Raji (cell line): ENCODE measurements around the gene FBXO48.

Experiments
- POLR2A ChIP-seq: IDR thresholded peaks from 2 replicates; pipeline ENCODE4 v1.6.1; 2011; ENCODE audit warnings: low read depth, low read length, control low read depth; ENCODE audit not compliant: insufficient read depth

The FBXO48 gene

DNA sequence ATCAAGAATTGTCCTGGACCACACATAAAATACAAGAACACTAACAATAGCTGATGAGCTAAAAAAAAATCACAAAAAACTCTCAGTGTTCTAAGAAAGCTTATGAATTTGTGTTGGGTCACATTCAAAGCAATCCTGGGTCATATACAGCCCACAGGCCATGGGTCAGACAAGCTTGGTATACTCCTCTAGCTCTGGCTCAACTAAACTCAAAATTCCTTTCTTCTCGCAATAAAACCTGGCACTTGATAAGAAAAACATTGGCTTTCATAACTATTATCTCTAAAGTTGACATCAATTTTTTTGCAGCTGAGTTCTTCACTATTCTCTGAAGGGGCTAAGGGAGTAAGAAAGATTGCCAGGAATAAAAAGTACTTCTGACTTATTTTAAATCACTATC lies 38.3 kb downstream of the FBXO48 start:
- TF ChIP-seq POLR2A, result no peak

DNA sequence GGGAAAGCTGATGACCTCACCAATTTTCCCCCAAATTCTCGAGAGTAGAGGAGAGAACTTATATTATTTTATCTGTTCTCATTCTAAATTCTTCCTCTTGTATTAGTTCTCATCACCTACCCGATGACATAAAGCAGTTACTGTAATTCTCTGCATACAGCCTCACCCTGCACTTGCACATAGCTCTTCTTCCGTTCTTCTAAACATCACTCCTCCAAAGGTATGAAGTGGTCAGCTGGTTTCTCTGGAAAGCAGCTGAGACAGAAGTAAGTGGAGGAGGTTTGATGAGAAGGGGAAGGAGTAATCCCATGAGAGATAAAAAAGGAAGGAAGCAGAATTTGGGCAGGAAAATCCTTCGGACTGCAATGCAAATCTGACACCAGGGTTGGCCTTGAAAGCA lies 39.0 kb downstream of the FBXO48 start:
- no peak for TF ChIP-seq POLR2A

DNA sequence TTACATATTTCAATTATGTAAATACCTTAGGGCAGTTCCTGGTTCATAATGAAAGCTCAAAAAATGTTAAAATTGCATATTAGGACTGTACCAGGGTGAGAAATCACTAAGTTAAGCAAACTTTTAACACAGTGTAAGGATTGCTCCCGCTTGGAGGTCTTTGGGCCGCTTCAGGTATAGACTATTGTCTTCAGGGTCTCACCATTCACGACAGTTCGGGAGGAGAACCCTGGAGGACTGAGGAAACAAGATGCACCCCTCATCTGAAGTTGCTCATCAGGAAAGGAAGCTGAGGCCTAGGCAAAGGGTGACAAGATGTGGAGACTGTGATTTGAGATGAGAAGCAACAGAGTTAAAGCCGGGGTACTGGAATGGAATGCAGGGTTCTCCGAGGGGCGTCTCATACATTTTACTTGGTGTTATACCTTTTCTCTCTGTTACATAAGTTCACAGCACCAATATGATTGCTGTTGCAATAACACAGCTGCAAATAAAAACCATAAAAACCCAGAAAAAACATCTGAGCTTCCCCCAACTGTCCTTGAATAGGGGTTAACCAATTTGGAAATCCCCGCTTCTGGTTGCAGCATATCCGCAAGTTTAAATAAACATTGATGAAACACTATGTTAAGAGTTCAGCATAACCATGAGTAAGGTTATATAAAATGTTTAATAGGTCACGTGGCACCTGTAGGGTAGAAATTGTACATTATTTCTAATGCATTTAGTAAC lies 40.1 kb downstream of the FBXO48 start:
- peak; percentile 61 for TF ChIP-seq POLR2A

DNA sequence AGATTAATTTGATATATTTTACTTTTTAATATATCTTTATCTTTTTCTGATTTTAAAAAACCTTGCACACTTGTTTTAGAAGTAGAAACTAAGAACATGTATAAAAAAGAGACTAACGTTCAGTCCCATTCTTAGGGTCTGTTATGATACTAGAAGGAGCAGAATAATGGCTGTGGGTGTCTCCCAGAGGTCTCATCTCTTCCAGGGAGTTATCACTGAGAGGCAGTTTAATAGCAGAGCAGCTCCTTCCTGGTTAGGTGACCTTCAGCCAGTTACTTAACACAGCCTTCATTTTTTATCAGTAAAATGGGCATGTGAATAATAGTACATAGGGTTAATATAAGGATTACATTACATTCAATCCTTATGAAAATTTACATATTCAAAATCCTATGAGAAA lies 40.6 kb downstream of the FBXO48 start:
- TF ChIP-seq POLR2A, result peak; percentile 39; the same call in 1 of the 2 replicates

DNA sequence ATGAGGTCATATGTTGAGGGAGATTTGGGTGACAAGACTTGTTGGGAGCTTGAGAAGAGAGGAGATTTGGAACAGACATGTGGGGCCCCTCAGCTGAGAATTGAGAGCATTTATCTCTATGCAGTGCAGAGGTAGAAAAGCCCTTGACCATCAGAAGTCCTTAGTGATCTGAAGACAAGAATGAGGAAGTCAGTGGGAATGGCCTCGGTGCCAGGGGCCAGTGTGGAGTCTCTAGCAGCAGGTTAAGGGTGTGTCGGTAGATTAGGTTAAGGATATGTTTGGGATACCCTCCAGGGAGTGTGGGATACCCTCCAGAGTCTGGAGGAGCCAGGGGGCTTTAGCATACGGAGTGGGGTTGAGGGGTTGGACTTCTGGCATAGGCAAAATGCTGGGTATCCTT lies 41.6 kb downstream of the FBXO48 start:
- no peak for TF ChIP-seq POLR2A

DNA sequence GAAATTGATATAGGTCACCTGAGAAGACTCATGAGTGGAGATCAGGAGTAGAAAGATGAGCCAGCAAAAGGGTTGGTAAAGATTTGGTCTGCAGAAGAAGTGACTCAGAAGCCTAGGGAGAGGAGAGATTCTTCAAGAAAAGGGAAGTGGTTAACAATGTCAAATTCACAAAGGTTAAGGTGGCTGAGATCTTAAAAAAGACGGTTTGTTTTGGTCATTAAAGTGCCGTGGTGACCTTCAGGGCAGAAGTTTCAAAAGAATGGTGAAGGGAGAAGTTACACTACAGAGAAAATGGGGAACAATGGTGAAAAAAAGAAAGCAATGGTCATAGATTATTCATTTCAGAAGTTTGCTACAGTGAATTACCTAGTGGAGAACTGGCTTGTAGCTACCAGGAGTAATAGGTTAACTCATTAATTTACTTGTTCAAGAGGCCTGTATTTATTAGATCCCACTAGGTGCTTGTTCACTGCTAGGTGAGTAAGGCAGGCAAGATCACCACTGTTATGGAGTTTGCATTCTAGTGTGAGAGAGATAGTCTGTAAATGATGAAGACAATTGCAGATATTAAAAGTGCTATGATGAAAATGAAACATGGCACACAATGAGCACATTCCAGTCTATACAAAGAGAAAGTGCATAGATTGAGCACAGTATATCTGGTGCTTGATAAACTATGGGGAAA lies 43.0 kb downstream of the FBXO48 start:
- TF ChIP-seq POLR2A, result no peak

DNA sequence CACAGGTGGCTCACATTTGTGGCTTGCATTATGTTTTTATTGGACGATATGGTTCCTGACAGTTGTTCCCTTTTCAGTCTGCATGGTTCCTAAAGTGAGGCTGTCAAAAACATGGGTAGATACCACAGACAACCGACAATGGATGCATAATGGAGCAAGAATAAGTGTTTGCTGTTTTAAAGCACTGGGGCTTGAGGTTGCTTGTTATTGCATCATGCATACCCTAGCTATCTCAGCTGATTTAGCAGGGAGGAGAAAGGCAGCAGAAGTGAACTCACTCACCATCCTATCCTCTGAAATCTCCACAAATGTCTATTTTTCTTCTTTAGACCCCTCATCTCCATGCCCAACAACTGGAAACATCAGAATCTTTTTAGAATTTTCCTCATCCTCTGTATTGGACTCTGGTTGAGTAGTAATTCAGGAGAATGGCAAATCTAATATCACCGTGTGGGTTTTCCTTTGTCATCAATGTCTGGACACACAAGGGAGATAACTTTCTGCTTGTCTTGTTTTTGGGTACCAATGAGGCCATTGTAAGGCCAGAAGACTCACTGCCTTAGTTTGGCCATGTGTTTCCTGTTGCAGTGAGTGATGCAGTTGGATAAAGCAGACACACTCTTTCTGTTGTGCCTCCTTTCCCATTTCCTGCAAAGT lies 46.7 kb downstream of the FBXO48 start:
- TF ChIP-seq POLR2A, result no peak

DNA sequence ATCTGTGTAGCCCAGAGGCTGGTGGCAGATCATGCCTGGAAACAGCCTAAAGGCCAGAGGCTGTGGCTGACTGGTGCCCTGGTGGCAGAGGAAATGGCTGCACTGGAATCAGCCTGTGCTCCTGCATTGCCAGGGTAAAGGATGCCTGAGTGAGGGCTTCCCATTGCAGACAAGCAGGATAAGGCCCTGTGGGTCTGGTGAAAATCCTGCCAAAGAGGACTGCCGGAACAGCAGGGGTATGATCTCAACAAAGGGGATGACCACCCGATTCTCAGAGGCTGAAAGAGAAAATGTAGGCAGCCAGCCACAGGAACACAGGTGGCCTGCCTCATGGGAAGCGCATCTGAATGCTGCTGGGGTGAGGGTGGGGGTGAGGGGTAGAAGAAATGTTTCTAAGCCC lies 48.2 kb downstream of the FBXO48 start:
- peak; percentile 44; the same call in 1 of the 2 replicates for TF ChIP-seq POLR2A

DNA sequence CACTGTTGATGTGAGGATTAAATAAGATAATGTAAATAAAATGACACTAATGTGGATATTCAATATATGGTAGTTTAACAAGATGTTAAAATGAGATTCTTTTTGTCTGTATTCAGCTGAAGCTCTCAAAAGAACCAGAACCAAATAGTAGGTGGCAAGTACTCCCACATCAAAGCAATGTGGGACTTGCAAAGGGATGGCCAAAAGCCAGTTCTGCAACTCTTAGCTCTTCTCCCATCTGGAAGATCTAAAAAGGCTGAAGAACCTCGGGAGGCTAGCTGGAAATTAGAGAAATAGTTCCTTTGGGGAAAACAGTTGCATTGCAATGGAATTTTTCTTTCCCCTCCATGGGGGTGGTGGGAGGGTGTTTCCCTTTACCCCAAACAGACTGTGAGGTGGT lies 48.7 kb downstream of the FBXO48 start:
- no peak for TF ChIP-seq POLR2A

DNA sequence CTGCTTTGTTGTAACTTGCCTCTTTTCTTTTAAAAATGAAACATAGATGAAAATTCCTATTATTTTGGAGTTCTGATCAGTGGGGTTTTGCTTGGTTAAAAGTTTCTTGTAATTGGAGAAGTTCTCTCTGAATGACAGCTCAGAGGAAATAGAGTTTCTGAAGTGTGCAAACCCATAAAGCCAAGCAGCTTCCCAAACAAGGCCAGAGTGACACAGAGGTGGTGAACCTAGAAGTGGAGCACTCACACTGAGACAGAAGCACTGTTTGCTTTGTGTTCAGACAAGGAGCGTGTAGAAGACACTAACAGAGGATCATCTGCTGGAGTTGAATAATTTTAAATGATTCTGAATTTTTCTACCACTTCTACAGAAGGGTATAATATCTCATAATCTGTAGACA lies 49.2 kb downstream of the FBXO48 start:
- TF ChIP-seq POLR2A, result peak; percentile 47; the same call in 1 of the 2 replicates

DNA sequence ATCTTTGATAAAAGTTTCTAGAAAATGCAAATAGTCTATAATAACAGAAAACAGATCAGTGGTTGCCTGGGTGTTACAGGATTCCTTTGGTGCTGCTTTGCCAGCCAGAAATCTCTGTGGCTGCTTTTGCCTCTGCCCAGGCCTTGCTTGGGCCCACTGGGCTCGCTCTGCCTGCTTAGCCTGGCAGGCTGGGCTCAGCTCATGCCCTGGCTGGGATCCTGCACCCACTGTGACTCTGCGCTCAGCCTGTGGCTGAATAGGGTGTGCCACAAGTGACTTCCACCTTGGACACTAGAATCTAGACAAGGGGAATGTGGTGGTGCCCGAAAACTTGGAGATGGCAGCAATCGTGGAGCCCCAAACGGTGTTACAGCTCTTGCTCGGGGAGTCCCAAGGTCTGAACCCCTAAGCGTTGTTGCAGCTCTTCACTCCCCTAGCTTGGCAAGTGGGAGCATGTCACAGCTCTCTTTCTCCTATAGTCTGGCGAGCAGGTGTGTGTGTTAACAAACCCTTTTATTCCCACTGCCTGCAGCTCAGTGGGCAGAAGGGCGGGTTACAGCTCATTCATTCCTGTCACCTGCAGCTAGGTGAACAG lies 50.9 kb downstream of the FBXO48 start:
- TF ChIP-seq POLR2A, result no peak

DNA sequence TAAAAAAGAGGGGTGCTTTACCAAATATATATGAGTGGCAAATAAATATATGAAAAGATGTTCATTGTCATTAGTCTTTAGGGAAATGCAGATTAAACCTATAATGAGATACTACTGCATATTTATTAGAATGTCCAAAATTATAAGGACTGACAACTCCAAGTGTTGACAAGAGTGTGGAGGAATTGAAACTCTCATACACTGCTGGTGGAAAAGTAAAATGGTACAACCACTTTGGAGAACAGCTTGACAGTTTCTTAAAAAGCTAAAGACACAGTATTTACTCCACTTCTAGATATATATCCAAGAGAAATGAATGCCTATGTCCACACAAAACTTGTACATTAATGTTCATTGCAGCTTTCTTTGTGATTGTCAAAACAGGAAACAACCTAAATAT lies 51.6 kb downstream of the FBXO48 start:
- no peak for TF ChIP-seq POLR2A

DNA sequence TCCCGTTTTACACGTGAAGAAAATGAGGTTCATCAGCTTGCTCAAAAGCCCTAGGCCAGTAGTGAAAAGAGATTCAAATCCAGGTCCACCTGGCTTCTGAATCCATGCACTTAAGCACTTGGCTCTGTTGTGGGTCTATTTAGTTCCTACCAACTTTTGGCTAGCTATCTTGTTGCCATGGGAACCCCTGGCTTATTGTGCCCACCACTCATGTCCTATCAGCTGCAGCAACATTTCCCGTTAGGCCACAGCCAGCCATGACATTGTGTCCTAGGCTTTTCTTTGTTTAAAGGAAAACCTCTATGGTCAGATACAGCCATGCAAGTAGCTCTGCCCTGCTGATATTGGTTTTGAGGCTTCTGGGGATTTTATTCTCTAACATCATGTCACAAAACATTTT lies 52.2 kb downstream of the FBXO48 start:
- TF ChIP-seq POLR2A, result no peak

DNA sequence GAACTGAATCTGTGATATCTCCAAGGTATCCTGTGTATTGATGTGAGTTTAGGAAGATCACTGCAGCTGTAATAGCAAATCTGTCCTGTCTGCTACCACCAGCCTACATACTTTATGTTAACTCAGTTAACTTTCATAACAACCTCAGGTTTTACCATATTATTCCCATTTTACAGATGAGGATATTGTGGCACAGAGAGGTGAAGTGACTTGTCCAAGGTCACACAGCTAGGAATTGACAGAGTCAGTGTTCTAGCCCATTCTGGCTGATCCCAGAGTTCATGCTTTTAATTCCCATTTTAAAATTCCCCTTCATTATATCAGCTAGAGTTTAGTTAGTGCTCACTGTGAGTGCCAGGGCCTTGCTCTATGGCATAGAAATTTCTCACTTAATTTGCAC lies 52.6 kb downstream of the FBXO48 start:
- no peak for TF ChIP-seq POLR2A

DNA sequence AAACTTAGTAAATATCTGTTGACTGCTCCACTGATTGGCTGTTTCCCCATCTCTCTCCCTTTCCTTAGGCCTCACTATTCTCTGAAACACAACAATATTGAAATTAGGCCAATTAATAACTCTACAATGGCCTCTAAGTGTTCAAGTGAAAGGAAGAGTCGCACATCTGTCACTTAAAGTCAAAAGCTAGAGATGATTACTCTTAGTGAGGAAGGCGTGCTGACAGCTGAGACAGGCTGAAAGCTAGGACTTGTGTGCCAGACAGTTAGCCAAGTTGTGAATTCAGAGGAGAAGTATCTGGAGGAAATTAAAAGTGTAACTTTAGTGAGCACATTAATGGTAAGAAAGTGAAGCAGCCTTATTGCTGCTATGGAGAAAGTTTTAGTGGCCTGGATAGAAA lies 53.6 kb downstream of the FBXO48 start:
- no peak for TF ChIP-seq POLR2A
